ENCODE results near the gene TMUB1. TPM values are rescaled to one million over a fixed set of nuclear protein-coding genes. Genes with fewer than 3 reads are reported as not detected.

The TMUB1 gene
- total RNA-seq, 2 experiments from 2014 or later = 56.0 to 59.6 TPM

DNA sequence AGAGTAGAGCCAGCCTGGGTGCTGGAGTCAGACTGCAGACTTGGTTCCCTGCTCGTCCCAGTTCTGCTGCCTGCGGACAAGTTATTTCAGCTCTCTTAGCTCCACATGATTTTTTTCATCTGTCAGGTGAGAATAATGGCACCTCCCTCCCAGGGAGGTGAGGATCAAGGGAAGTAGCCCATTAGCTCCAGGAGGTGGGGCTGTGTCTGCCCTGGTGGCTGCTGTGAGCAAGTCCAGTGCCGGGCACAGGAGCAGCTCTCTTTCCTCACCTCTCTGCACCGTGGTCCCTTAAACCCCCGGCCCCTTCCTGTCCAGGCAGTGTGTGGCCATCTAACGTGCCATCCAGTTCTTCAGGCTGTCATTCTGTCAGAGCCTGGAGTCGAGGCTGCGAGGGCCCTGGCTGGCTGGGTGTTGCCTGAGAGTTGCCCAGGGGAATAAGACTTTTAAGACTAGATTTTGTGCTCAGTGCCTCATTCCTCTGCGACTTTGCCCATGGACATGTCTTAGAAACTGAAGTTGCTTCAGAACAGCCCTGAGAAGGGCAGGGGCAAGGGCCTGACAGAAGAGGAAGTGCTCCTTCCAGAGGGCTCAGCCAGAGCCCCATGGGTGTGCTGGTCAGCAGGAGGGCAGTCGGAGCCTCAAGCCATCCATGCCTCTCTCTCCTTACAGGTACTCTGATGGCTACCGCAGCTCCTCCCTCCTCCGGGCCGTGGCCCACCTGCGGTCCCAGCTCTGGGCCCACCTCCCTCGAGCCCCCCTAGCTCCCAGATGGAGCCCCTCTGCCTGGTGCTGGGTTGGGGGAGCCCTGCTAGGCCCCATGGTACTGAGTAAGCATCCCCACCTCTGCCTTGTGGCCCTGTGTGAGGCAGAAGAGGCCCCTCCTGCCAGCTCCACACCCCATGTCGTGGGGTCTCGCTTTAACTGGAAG lies 50.1 kb downstream of the TMUB1 start:
- peaks cover 11% of the 10 kb centered on the region for H3K4me1 ChIP-seq (ENCODE audit: insufficient read depth, low read length, poor library complexity, severe bottlenecking)
- no TSS peak for BruUV-seq (replicated peaks)

More for the DNA sequence above, 50.1 kb downstream of the TMUB1 start:
- Histone ChIP-seq H2AFZ (ENCODE audit: low read length) (no peak overlapping the region), H3K27ac (ENCODE audit: low read depth, low read length, poor library complexity, severe bottlenecking) (no peak overlapping the region), H3K4me3 (ENCODE audit: low read depth, low read length, poor library complexity, severe bottlenecking) (no peak overlapping the region), H3K36me3 (ENCODE audit: insufficient read depth, low read length) (peaks cover 19% of the 10 kb centered on the region), H3K4me2 (ENCODE audit: low read length) (no peak overlapping the region), H3K79me2 (ENCODE audit: insufficient read depth, low read depth, low read length) (peaks cover 14% of the 10 kb centered on the region; the same call in 1 of the 2 replicates), H3K9me3 (ENCODE audit: low read length) (no peaks in the 10 kb centered on the region), H4K20me1 (ENCODE audit: insufficient read depth, low read length) (0 out of 2 replicates have a peak, but pooled peaks cover 3% of the 10 kb centered on the region), H3K9me2 (ENCODE audit: insufficient read depth, low read length) (no peaks in the 10 kb centered on the region)
- CTCF ChIA-PET (ENCODE audit: unreplicated experiment) = interaction anchor here (1.1 kb wide), 1 partner anchor 78 kb away, joined by 3 read pairs; no protein-coding TSS in a partner anchor
- DNase-seq (ENCODE audit: low spot score) = no peak
- intact Hi-C loops (cut with micrococcal nuclease; ENCODE audit: unreplicated experiment) = no loop called here
- TF ChIP-seq, protein P1, sequence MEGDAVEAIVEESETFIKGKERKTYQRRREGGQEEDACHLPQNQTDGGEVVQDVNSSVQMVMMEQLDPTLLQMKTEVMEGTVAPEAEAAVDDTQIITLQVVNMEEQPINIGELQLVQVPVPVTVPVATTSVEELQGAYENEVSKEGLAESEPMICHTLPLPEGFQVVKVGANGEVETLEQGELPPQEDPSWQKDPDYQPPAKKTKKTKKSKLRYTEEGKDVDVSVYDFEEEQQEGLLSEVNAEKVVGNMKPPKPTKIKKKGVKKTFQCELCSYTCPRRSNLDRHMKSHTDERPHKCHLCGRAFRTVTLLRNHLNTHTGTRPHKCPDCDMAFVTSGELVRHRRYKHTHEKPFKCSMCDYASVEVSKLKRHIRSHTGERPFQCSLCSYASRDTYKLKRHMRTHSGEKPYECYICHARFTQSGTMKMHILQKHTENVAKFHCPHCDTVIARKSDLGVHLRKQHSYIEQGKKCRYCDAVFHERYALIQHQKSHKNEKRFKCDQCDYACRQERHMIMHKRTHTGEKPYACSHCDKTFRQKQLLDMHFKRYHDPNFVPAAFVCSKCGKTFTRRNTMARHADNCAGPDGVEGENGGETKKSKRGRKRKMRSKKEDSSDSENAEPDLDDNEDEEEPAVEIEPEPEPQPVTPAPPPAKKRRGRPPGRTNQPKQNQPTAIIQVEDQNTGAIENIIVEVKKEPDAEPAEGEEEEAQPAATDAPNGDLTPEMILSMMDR (conservative IDR thresholded peaks at IDR 0.05; ENCODE audit: low read length) = no peak
- TF ChIP-seq EZH2phosphoT487 (IDR thresholded peaks at IDR 0.05; ENCODE audit: borderline replicate concordance, low read depth, low read length) = no peak
- POLR2A ChIA-PET = interaction anchor here (0.6 kb wide), 1 partner anchor 11 kb away, joined by 3 read pairs; no protein-coding TSS in a partner anchor

Other genes with a start within 250 kb of the TMUB1 start
- not detected in 2 replicates for gene AOC1, start 231.0 kb downstream of the TMUB1 start, total RNA-seq (2014; rRNA removed; shearing (Covaris generic))
- gene AOC1, start 231.0 kb downstream of the TMUB1 start, total RNA-seq (2022) = not detected in 2 replicates
- 4.0 and 7.5 TPM in 2 replicates for gene KCNH2, start 105.2 kb downstream of the TMUB1 start, total RNA-seq (2014; rRNA removed; shearing (Covaris generic))
- 5.8 and 6.2 TPM in 2 replicates for gene KCNH2, start 105.2 kb downstream of the TMUB1 start, total RNA-seq (2022)
- 0.41 and 0.82 TPM in 2 replicates for gene NOS3, start 92.5 kb downstream of the TMUB1 start, total RNA-seq (2014; rRNA removed; shearing (Covaris generic))
- 0.30 and 0.78 TPM in 2 replicates for gene NOS3, start 92.5 kb downstream of the TMUB1 start, total RNA-seq (2022)
- gene ATG9B, start 59.0 kb downstream of the TMUB1 start, total RNA-seq (2014; rRNA removed; shearing (Covaris generic)) = 0.18 and 1.1 TPM in 2 replicates
- gene ATG9B, start 59.0 kb downstream of the TMUB1 start, total RNA-seq (2022) = 0.94 and 0.97 TPM in 2 replicates
- 29.5 and 32.0 TPM in 2 replicates for gene ABCB8, start 55.0 kb downstream of the TMUB1 start, total RNA-seq (2014; rRNA removed; shearing (Covaris generic))
- 63.9 and 64.7 TPM in 2 replicates for gene ABCB8, start 55.0 kb downstream of the TMUB1 start, total RNA-seq (2022)
- 3.3 and 7.9 TPM in 2 replicates for gene ASIC3, start 35.0 kb downstream of the TMUB1 start, total RNA-seq (2014; rRNA removed; shearing (Covaris generic))
- 14.8 and 22.3 TPM in 2 replicates for gene ASIC3, start 35.0 kb downstream of the TMUB1 start, total RNA-seq (2022)
- 30.9 and 35.2 TPM in 2 replicates for gene CDK5, start 25.6 kb downstream of the TMUB1 start, total RNA-seq (2014; rRNA removed; shearing (Covaris generic))
- 23.1 and 23.7 TPM in 2 replicates for gene CDK5, start 25.6 kb downstream of the TMUB1 start, total RNA-seq (2022)
- 64.2 and 112 TPM in 2 replicates for gene SLC4A2, start 23.9 kb downstream of the TMUB1 start, total RNA-seq (2014; rRNA removed; shearing (Covaris generic))
- gene SLC4A2, start 23.9 kb downstream of the TMUB1 start, total RNA-seq (2022) = 81.4 and 86.0 TPM in 2 replicates
- gene FASTK, start 2.7 kb downstream of the TMUB1 start, total RNA-seq (2014; rRNA removed; shearing (Covaris generic)) = 114 and 118 TPM in 2 replicates
- gene FASTK, start 2.7 kb downstream of the TMUB1 start, total RNA-seq (2022) = 87.7 and 90.5 TPM in 2 replicates
- 4.4 and 4.8 TPM in 2 replicates for gene AGAP3, start 3.0 kb upstream of the TMUB1 start, total RNA-seq (2014; rRNA removed; shearing (Covaris generic))
- 23.1 and 30.9 TPM in 2 replicates for gene AGAP3, start 3.0 kb upstream of the TMUB1 start, total RNA-seq (2022)
- not detected in 2 replicates for gene GBX1, start 84.2 kb upstream of the TMUB1 start, total RNA-seq (2014; rRNA removed; shearing (Covaris generic))
- not detected in 2 replicates for gene GBX1, start 84.2 kb upstream of the TMUB1 start, total RNA-seq (2022)
- not detected in 2 replicates for gene ASB10, start 103.8 kb upstream of the TMUB1 start, total RNA-seq (2014; rRNA removed; shearing (Covaris generic))
- gene ASB10, start 103.8 kb upstream of the TMUB1 start, total RNA-seq (2022) = not detected in 2 replicates
- 1.3 TPM in 1 of 2 replicates, not detected in the other for gene H2BK1, start 127.0 kb upstream of the TMUB1 start, total RNA-seq (2014; rRNA removed; shearing (Covaris generic))
- gene H2BK1, start 127.0 kb upstream of the TMUB1 start, total RNA-seq (2022) = not detected in 2 replicates
- gene ABCF2, start 143.7 kb upstream of the TMUB1 start, total RNA-seq (2014; rRNA removed; shearing (Covaris generic)) = 30.7 and 31.8 TPM in 2 replicates
- gene ABCF2, start 143.7 kb upstream of the TMUB1 start, total RNA-seq (2022) = 28.6 and 44.9 TPM in 2 replicates
- gene CHPF2, start 149.0 kb upstream of the TMUB1 start, total RNA-seq (2014; rRNA removed; shearing (Covaris generic)) = 19.8 and 27.0 TPM in 2 replicates
- gene CHPF2, start 149.0 kb upstream of the TMUB1 start, total RNA-seq (2022) = 29.8 and 34.2 TPM in 2 replicates
- 1.5 and 2.5 TPM in 2 replicates for gene SMARCD3, start 165.2 kb upstream of the TMUB1 start, total RNA-seq (2014; rRNA removed; shearing (Covaris generic))
- 1.5 and 1.9 TPM in 2 replicates for gene SMARCD3, start 165.2 kb upstream of the TMUB1 start, total RNA-seq (2022)

Measured in OCI-LY7 (cell line).